SK-N-SH (cell line): ENCODE measurements around the gene TAF4. TPM values are rescaled to one million over a fixed set of nuclear protein-coding genes. Genes with fewer than 3 reads are reported as not detected.

ENCODE experiments used
- CTCF ChIA-PET: fragments of 300-600, 350-600 bp; formaldehyde crosslinking; extraction: SDS; loops from one replicate; lab custom pipeline; 2021; lab: Yijun Ruan, JAX
- POLR2A ChIA-PET: fragments of 350-600 bp; sonication (Branson Sonifier 250); formaldehyde crosslinking; extraction: SDS; loops from one replicate; lab custom pipeline; 2020; ENCODE audit warnings: antibody characterized with exemption, inconsistent platforms; lab: Yijun Ruan, JAX
- DNase-seq: peaks from one replicate; pipeline ENCODE4 v3.0.0; 2012
- H2AFZ ChIP-seq: fragments of 200-600 bp; sonication (generic); 2 replicates; pipeline ENCODE4 v1.8.1; 2016; ENCODE audit warnings: antibody characterized with exemption, mild to moderate bottlenecking, low read depth
- H3F3A ChIP-seq: fragments of 200-600 bp; sonication (generic); replicated peaks from 2 replicates; pipeline ENCODE3; 2016; ENCODE audit warnings: antibody characterized with exemption, mild to moderate bottlenecking; ENCODE audit not compliant: insufficient read depth
- H3K27ac ChIP-seq, 2 experiments: fragments of 200-500 bp in 1 of 2; fragments of 200-600 bp in 1 of 2; sonication (Bioruptor generic) in 1 of 2; sonication (generic), shearing (Covaris generic) in 1 of 2; 2 replicates each; pipeline versions ENCODE4 v1.5.1 to v1.6.1; 2014 to 2016; ENCODE audit warnings: low read depth in 2 of 2, inconsistent platforms in 1 of 2, low read length in 1 of 2, mild to moderate bottlenecking in 1 of 2, mixed read lengths in 1 of 2
- H3K27me3 ChIP-seq: fragments of 200-600 bp; sonication (generic), shearing (Covaris generic); 2 replicates; pipeline ENCODE4 v1.6.1; 2016; ENCODE audit warnings: mixed run types; ENCODE audit not compliant: insufficient read depth
- H3K36me3 ChIP-seq, 2 experiments: fragments of 200-500 bp in 1 of 2; fragments of 200-600 bp in 1 of 2; sonication (Bioruptor generic) in 1 of 2; sonication (generic) in 1 of 2; replicated peaks in 1 of 2; 2 replicates each; pipeline versions ENCODE3 to v1.5.1; 2014 to 2016; ENCODE audit warnings: low read length in 1 of 2, mild to moderate bottlenecking in 1 of 2; ENCODE audit not compliant: insufficient read depth in 2 of 2, control insufficient read depth in 1 of 2
- H3K4me1 ChIP-seq, 2 experiments: fragments of 200-500 bp in 1 of 2; fragments of 200-600 bp in 1 of 2; sonication (Bioruptor generic) in 1 of 2; sonication (generic), shearing (Covaris generic) in 1 of 2; 2 replicates each; pipeline versions ENCODE4 v1.5.1 to v1.6.1; 2014 to 2016; ENCODE audit warnings: low read depth in 1 of 2, low read length in 1 of 2, mixed run types in 1 of 2; ENCODE audit not compliant: insufficient read depth in 2 of 2, control insufficient read depth in 1 of 2
- H3K4me2 ChIP-seq: fragments of 200-600 bp; sonication (generic), shearing (Covaris generic); 2 replicates; pipeline ENCODE4 v1.6.1; 2017; ENCODE audit warnings: mixed run types
- H3K4me3 ChIP-seq, 2 experiments: fragments of 200-500 bp in 1 of 2; fragments of 200-600 bp in 1 of 2; sonication (Bioruptor generic) in 1 of 2; sonication (generic), shearing (Covaris generic) in 1 of 2; 2 replicates each; pipeline versions ENCODE4 v1.5.1 to v1.8.1; 2014 to 2016; ENCODE audit warnings: low read depth in 2 of 2, inconsistent platforms in 1 of 2, low read length in 1 of 2, mild to moderate bottlenecking in 1 of 2, mixed read lengths in 1 of 2, moderate library complexity in 1 of 2
- H3K79me2 ChIP-seq: fragments of 200-600 bp; sonication (generic); 2 replicates; pipeline ENCODE4 v1.8.1; 2017; ENCODE audit warnings: mild to moderate bottlenecking; ENCODE audit not compliant: insufficient read depth
- H3K9ac ChIP-seq: fragments of 200-600 bp; sonication (generic); 2 replicates; pipeline ENCODE4 v1.6.1; 2017; ENCODE audit warnings: mixed run types
- H3K9me2 ChIP-seq: fragments of 200-600 bp; sonication (generic); 2 replicates; pipeline ENCODE4 v1.6.1; 2017; ENCODE audit warnings: mixed run types
- H3K9me3 ChIP-seq: fragments of 200-600 bp; sonication (generic); 2 replicates; pipeline ENCODE4 v1.6.1; 2017; ENCODE audit warnings: mixed run types, mild to moderate bottlenecking, moderate library complexity
- H4K20me1 ChIP-seq: fragments of 200-600 bp; sonication (generic); 2 replicates; pipeline ENCODE4 v1.6.1; 2017; ENCODE audit warnings: mild to moderate bottlenecking, mixed run types; ENCODE audit not compliant: insufficient read depth
- CHD2 ChIP-seq: fragments of 150-350 bp; IDR thresholded peaks from 2 replicates; pipeline ENCODE4 v1.6.1; 2018; ENCODE audit warnings: low read length; ENCODE audit not compliant: partially characterized antibody
- ELF1 ChIP-seq: IDR thresholded peaks from 2 replicates; pipeline ENCODE4 v1.4.0; 2012
- EP300 ChIP-seq, 2 experiments: IDR thresholded peaks; 2 replicates each; pipeline versions ENCODE4 v1.4.0 to v1.6.1; 2012; ENCODE audit warnings: borderline replicate concordance in 1 of 2, low read depth in 1 of 2, low read length in 1 of 2
- FOSL2 ChIP-seq: IDR thresholded peaks from 2 replicates; pipeline ENCODE4 v1.4.0; 2012; ENCODE audit warnings: low read depth, mild to moderate bottlenecking, moderate library complexity, borderline replicate concordance
- FOXJ3 ChIP-seq: sonication (generic); formaldehyde crosslinking; IDR thresholded peaks from 2 replicates; pipeline ENCODE4 v1.5.1; 2020; ENCODE audit warnings: mild to moderate bottlenecking, missing genetic modification reagents
- FOXM1 ChIP-seq: IDR thresholded peaks from 2 replicates; pipeline ENCODE4 v1.4.0; 2012; ENCODE audit warnings: low read depth, mild to moderate bottlenecking
- GABPA ChIP-seq: IDR thresholded peaks from 2 replicates; pipeline ENCODE4 v1.4.0; 2012; ENCODE audit warnings: low read depth, mild to moderate bottlenecking
- MAX ChIP-seq: IDR thresholded peaks from 2 replicates; pipeline ENCODE4 v1.4.0; 2012; ENCODE audit warnings: low read depth
- MXI1 ChIP-seq: IDR thresholded peaks from 2 replicates; pipeline ENCODE4 v1.6.1; 2012; ENCODE audit warnings: mild to moderate bottlenecking, low read depth, low read length, improper control_type of control experiment
- NFIC ChIP-seq: IDR thresholded peaks from 2 replicates; pipeline ENCODE4 v1.4.0; 2012; ENCODE audit warnings: borderline replicate concordance
- POLR2AphosphoS5 ChIP-seq: IDR thresholded peaks from 2 replicates; pipeline ENCODE4 v1.6.1; 2012; ENCODE audit warnings: low read depth, low read length
- RAD21 ChIP-seq: IDR thresholded peaks from 2 replicates; pipeline ENCODE4 v1.6.1; 2012; ENCODE audit warnings: mild to moderate bottlenecking, low read length
- RCOR1 ChIP-seq: fragments of 150-350 bp; IDR thresholded peaks from 2 replicates; pipeline ENCODE4 v1.6.1; 2017; ENCODE audit warnings: antibody characterized with exemption, low read length
- REST ChIP-seq: IDR thresholded peaks from 2 replicates; pipeline ENCODE4 v1.6.1; 2012; ENCODE audit warnings: mild to moderate bottlenecking, low read depth, low read length, moderate library complexity
- SIN3A ChIP-seq: IDR thresholded peaks from 2 replicates; pipeline ENCODE4 v1.6.1; 2012; ENCODE audit warnings: low read depth, mild to moderate bottlenecking, low read length, moderate library complexity, borderline replicate concordance
- SMC3 ChIP-seq: IDR thresholded peaks from 2 replicates; pipeline ENCODE4 v1.6.1; 2012; ENCODE audit warnings: low read depth, low read length, improper control_type of control experiment
- TCF12 ChIP-seq: IDR thresholded peaks from 2 replicates; pipeline ENCODE4 v1.4.0; 2012
- YY1 ChIP-seq: IDR thresholded peaks from 2 replicates; pipeline ENCODE4 v1.4.0; 2012; ENCODE audit warnings: low read depth, mild to moderate bottlenecking
- WGBS: methylation state at CpG from one replicate; pipeline ENCODE4 v1.1.6; 2017; ENCODE audit warnings: low lambda C conversion rate; 5-methylcytosine and 5-hydroxymethylcytosine counted together
- polyA plus RNA-seq, 3 experiments: library from polyadenylated mRNA; depleted of rRNA; stranded (reverse); fragments of >200 nt; gene quantifications; 2 replicates each; pipeline ENCODE4 v1.2.3, GENCODE V29; 2012
- TF ChIP-seq, protein P1 (sequence below): IDR thresholded peaks from 2 replicates; pipeline ENCODE4 v1.4.0; 2012; ENCODE audit warnings: low read depth, borderline replicate concordance
- TF ChIP-seq, protein P2 (sequence below): IDR thresholded peaks from 2 replicates; pipeline ENCODE4 v1.4.0; 2012; ENCODE audit warnings: low read depth, borderline replicate concordance

TAF4 gene
- polyA plus RNA-seq, 1 of the 3 experiments (the other 2 are of a cell fraction), result 4.8 TPM

DNA sequence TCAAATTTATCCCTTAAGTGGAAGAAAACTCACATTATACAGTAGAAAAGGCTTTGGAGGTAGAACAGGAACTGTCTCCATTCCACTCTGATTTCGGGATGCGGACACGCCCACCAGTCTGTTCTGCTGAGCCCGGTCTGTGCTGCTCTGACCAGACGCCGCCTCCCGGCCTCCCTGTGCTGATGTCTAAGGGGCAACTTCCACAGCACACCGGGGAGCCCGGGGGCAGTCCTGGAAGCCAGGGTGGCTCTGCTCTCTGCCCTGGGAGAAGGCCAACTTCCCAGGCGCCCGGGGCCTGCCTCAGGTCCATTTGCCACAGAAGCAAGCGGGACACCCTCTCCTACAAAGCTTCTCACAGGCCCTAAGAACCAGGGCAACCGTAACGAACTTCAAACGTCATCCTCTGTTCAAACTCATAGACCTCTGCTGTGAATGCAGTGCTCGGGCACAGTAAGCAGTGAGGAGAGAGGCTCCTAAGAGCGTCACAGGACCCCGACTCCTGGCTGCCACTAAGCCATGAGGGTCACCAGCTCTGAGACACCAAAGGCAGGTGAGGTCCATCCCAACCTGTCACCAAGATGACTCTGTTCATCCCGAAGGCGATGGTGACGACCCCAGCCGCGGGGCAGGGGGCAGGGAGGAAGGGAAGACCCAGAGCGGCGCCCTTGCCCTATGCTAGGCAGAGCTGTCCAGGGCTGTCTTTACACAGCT, 5.6 kb downstream of the TAF4 start (continued):
- no peak for TF ChIP-seq POLR2AphosphoS5
- TF ChIP-seq RAD21, result no peak
- TF ChIP-seq EP300 (IDR thresholded peaks at IDR 0.05; ENCODE audit: borderline replicate concordance in 1 of 2, low read depth in 1 of 2, low read length in 1 of 2), result no peak
- TF ChIP-seq, protein P1, sequence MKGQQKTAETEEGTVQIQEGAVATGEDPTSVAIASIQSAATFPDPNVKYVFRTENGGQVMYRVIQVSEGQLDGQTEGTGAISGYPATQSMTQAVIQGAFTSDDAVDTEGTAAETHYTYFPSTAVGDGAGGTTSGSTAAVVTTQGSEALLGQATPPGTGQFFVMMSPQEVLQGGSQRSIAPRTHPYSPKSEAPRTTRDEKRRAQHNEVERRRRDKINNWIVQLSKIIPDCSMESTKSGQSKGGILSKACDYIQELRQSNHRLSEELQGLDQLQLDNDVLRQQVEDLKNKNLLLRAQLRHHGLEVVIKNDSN, result no peak

- POLR2A ChIA-PET, result no interaction called here
- no peak overlapping the region; a peak in 1 of 4 replicates for H3K27ac ChIP-seq
- TF ChIP-seq CHD2, result no peak
- H3K9ac ChIP-seq, result no peak overlapping the region
- no peak overlapping the region for H3K4me3 ChIP-seq
- DNase-seq, result no peak
- H3K9me2 ChIP-seq, result no peaks in the 10 kb centered on the region
- H4K20me1 ChIP-seq, result peaks cover 64% of the 10 kb centered on the region
- H3K9me3 ChIP-seq, result no peaks in the 10 kb centered on the region
- WGBS, result 92% methylated on average over 11 of the region's 11 CpGs
- peaks cover 79% of the 10 kb centered on the region for H3K79me2 ChIP-seq
- no peak overlapping the region for H3K4me2 ChIP-seq
- H3F3A ChIP-seq, result no peaks in the 10 kb centered on the region
- H3K36me3 ChIP-seq, result peaks cover 0 to 5% of the 10 kb centered on the region in 2 experiments
- peaks cover 11 to 15% of the 10 kb centered on the region in 2 experiments; a peak in 1 of 4 replicates for H3K4me1 ChIP-seq
- no peaks in the 10 kb centered on the region for H3K27me3 ChIP-seq
- CTCF ChIA-PET, result interaction anchor here (0.6 to 4.2 kb wide), 2 partner anchors 49 to 323 kb away, joined by 3 to 16 read pairs; no protein-coding TSS in a partner anchor
- no peak overlapping the region for H2AFZ ChIP-seq
Observed at GRCh38 chr20:62059401-62059800, 6.3 kb downstream of the TAF4 start.

- TF ChIP-seq MXI1 (no peak), TCF12 (no peak), NFIC (no peak), FOSL2 (no peak), RAD21 (no peak), CHD2 (no peak), ELF1 (no peak), RCOR1 (no peak), POLR2AphosphoS5 (no peak), FOXM1 (no peak), SMC3 (no peak), YY1 (no peak), GABPA (no peak), MAX (no peak), SIN3A (no peak), REST (no peak), FOXJ3 (CRISPR knock-in tag) (no peak)
- TF ChIP-seq, protein P2, sequence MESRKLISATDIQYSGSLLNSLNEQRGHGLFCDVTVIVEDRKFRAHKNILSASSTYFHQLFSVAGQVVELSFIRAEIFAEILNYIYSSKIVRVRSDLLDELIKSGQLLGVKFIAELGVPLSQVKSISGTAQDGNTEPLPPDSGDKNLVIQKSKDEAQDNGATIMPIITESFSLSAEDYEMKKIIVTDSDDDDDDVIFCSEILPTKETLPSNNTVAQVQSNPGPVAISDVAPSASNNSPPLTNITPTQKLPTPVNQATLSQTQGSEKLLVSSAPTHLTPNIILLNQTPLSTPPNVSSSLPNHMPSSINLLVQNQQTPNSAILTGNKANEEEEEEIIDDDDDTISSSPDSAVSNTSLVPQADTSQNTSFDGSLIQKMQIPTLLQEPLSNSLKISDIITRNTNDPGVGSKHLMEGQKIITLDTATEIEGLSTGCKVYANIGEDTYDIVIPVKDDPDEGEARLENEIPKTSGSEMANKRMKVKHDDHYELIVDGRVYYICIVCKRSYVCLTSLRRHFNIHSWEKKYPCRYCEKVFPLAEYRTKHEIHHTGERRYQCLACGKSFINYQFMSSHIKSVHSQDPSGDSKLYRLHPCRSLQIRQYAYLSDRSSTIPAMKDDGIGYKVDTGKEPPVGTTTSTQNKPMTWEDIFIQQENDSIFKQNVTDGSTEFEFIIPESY, result no peak
Observed at GRCh38 chr20:62058941-62059340, 6.7 kb downstream of the TAF4 start.

More at GRCh38 chr20:62058941-62059340, 6.7 kb downstream of the TAF4 start:
- H2AFZ ChIP-seq, result no peak overlapping the region
- peaks cover 0 to 5% of the 10 kb centered on the region in 2 experiments for H3K36me3 ChIP-seq
- no peak overlapping the region for H3K27ac ChIP-seq
- no peaks in the 10 kb centered on the region for H3K9me2 ChIP-seq
- no peak for DNase-seq
- H3K79me2 ChIP-seq, result peaks cover 79% of the 10 kb centered on the region
- no peaks in the 10 kb centered on the region for H3K27me3 ChIP-seq
- H3K9ac ChIP-seq, result no peak overlapping the region
- 93% methylated on average over 10 of the region's 11 CpGs for WGBS
- H4K20me1 ChIP-seq, result peaks cover 62% of the 10 kb centered on the region
- peaks cover 11% of the 10 kb centered on the region in 2 experiments; a peak in 1 of 4 replicates for H3K4me1 ChIP-seq
- H3K4me2 ChIP-seq, result no peak overlapping the region
- CTCF ChIA-PET, result interaction anchor here (0.6 to 4.2 kb wide), 2 partner anchors 48 to 324 kb away, joined by 3 to 16 read pairs; no protein-coding TSS in a partner anchor
- H3K9me3 ChIP-seq, result no peaks in the 10 kb centered on the region
- POLR2A ChIA-PET, result no interaction called here
- H3F3A ChIP-seq, result no peaks in the 10 kb centered on the region
- H3K4me3 ChIP-seq, result no peak overlapping the region
